Calu3 (cell line): ENCODE results near the gene FAM200A. TPM values are rescaled to one million over a fixed set of nuclear protein-coding genes. Genes with fewer than 3 reads are reported as not detected.

ENCODE experiments used
- BruUV-seq: library from RNA; stranded (reverse); fragments of 400-500 nt; replicated peaks from 2 replicates; lab custom pipeline; 2021; lab: Mats Ljungman, UMichigan
- CTCF ChIA-PET: fragments of 300-600 bp; sonication (Branson Sonifier 250); formaldehyde crosslinking; loops from one replicate; lab custom pipeline; 2022; ENCODE audit warnings: antibody characterized with exemption; lab: Charles Lee
- DNase-seq: peaks from one replicate; pipeline ENCODE4 v3.0.0; 2022
- H3K27ac Mint-ChIP-seq: one replicate; pipeline ENCODE4 v1.8.0; 2022; ENCODE audit warnings: mixed read lengths; ENCODE audit not compliant: unreplicated experiment
- H3K27me3 Mint-ChIP-seq: one replicate; pipeline ENCODE4 v1.8.0; 2022; ENCODE audit warnings: mixed read lengths; ENCODE audit not compliant: unreplicated experiment
- H3K36me3 Mint-ChIP-seq: one replicate; pipeline ENCODE4 v1.8.0; 2022; ENCODE audit warnings: mild to moderate bottlenecking, moderate library complexity, mixed read lengths; ENCODE audit not compliant: insufficient read depth, unreplicated experiment
- H3K4me1 Mint-ChIP-seq: one replicate; pipeline ENCODE4 v1.8.0; 2022; ENCODE audit warnings: mild to moderate bottlenecking, low read depth, mixed read lengths; ENCODE audit not compliant: unreplicated experiment
- H3K4me3 Mint-ChIP-seq: one replicate; pipeline ENCODE4 v1.8.0; 2022; ENCODE audit warnings: mild to moderate bottlenecking, low read depth, moderate library complexity, mixed read lengths; ENCODE audit not compliant: unreplicated experiment
- H3K9me3 Mint-ChIP-seq: one replicate; pipeline ENCODE4 v1.8.0; 2022; ENCODE audit warnings: low read depth, mixed read lengths; ENCODE audit not compliant: unreplicated experiment
- CTCF ChIP-seq: fragments of 200-600 bp; IDR thresholded peaks from one replicate; pipeline ENCODE4 v1.8.0; 2022; ENCODE audit warnings: antibody characterized with exemption; ENCODE audit not compliant: unreplicated experiment
- intact Hi-C: fragments of 100-400 bp; cut with micrococcal nuclease; formaldehyde crosslinking; loops from one replicate; pipeline ENCODE4 v1.10.0; 2022; ENCODE audit not compliant: unreplicated experiment
- total RNA-seq: library from RNA; stranded (reverse); gene quantifications from 2 replicates; pipeline ENCODE4 v1.2.3, GENCODE V29; 2022

FAM200A gene
- total RNA-seq, 1 experiment from 2014 or later = 4.1 TPM

GRCh38 chr7:99539213-99539811 lies 12.6 kb downstream of the FAM200A start:
- intact Hi-C loops = no loop called here
- no peaks in the 10 kb centered on the region for H3K27me3 Mint-ChIP-seq
- CTCF ChIA-PET = interaction anchor here (0.7 kb wide), 1 partner anchor 328 kb away, joined by 3 read pairs; no protein-coding TSS in a partner anchor
- H3K36me3 Mint-ChIP-seq = peaks cover 10% of the 10 kb centered on the region
- no peak for TF ChIP-seq CTCF
- no peak overlapping the region for H3K4me3 Mint-ChIP-seq
- no TSS peak for BruUV-seq
- no peaks in the 10 kb centered on the region for H3K4me1 Mint-ChIP-seq
- peaks cover 2% of the 10 kb centered on the region for H3K9me3 Mint-ChIP-seq
- no peak for DNase-seq
- no peak overlapping the region for H3K27ac Mint-ChIP-seq

DNA sequence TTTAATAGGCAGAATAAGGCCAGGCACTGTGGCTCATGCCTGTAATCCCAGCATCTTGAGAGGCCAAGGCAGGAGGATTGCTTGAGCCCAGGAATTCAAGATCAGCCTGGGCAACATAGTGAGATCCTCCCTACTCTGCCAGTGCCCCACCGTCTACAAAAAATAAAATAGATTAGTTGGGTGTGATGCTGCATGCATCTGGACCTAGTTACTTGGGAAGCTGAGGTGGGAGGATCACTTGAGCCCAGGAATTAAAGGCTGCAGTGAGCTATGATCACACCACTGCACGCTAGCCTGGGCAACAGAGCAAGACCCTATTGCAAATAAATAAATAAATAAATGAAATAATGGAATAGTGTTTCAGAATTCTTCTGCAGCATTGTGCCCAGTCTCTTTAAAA lies 16.2 kb downstream of the FAM200A start:
- Mint-ChIP-seq H3K27ac (no peak overlapping the region), H3K36me3 (peaks cover 8% of the 10 kb centered on the region), H3K9me3 (peaks cover 12% of the 10 kb centered on the region), H3K27me3 (no peaks in the 10 kb centered on the region), H3K4me3 (no peak overlapping the region), H3K4me1 (no peaks in the 10 kb centered on the region)
- no peak for TF ChIP-seq CTCF
- intact Hi-C loops = no loop called here
- no peak for DNase-seq
- CTCF ChIA-PET = no interaction called here
- BruUV-seq = no TSS peak

GRCh38 chr7:99531354-99531765 lies 20.6 kb downstream of the FAM200A start:
- DNase-seq = no peak
- no peak for TF ChIP-seq CTCF
- Mint-ChIP-seq H3K4me1 (no peaks in the 10 kb centered on the region), H3K27me3 (no peaks in the 10 kb centered on the region), H3K4me3 (no peak overlapping the region), H3K27ac (no peak overlapping the region), H3K9me3 (peaks cover 12% of the 10 kb centered on the region), H3K36me3 (peaks cover 31% of the 10 kb centered on the region)
- CTCF ChIA-PET = no interaction called here
- no TSS peak for BruUV-seq
- intact Hi-C loops = no loop called here

GRCh38 chr7:99525713-99526440 lies 26.0 kb downstream of the FAM200A start:
- H3K4me3 Mint-ChIP-seq = no peak overlapping the region
- BruUV-seq = no TSS peak
- no peaks in the 10 kb centered on the region for H3K27me3 Mint-ChIP-seq
- H3K4me1 Mint-ChIP-seq = no peaks in the 10 kb centered on the region
- no peaks in the 10 kb centered on the region for H3K9me3 Mint-ChIP-seq
- TF ChIP-seq CTCF = no peak
- intact Hi-C loops = no loop called here
- peaks cover 34% of the 10 kb centered on the region for H3K36me3 Mint-ChIP-seq
- no peak overlapping the region for H3K27ac Mint-ChIP-seq
- DNase-seq = peak; percentile 10
- CTCF ChIA-PET = interaction anchor here (0.6 to 1.0 kb wide), 5 partner anchors 55 to 103 kb away, joined by 3 to 12 read pairs (median 3); partner anchors contain the start of gene ZSCAN25
